HG03095 (cell line): ENCODE data around the gene TCF4.

Source experiments
- ATAC-seq: cut with Tn5 transposase; IDR thresholded peaks from one replicate; pipeline ENCODE4 v1.9.1; 2021; ENCODE audit warnings: moderate library complexity; ENCODE audit not compliant: unreplicated experiment

TCF4 gene

DNA sequence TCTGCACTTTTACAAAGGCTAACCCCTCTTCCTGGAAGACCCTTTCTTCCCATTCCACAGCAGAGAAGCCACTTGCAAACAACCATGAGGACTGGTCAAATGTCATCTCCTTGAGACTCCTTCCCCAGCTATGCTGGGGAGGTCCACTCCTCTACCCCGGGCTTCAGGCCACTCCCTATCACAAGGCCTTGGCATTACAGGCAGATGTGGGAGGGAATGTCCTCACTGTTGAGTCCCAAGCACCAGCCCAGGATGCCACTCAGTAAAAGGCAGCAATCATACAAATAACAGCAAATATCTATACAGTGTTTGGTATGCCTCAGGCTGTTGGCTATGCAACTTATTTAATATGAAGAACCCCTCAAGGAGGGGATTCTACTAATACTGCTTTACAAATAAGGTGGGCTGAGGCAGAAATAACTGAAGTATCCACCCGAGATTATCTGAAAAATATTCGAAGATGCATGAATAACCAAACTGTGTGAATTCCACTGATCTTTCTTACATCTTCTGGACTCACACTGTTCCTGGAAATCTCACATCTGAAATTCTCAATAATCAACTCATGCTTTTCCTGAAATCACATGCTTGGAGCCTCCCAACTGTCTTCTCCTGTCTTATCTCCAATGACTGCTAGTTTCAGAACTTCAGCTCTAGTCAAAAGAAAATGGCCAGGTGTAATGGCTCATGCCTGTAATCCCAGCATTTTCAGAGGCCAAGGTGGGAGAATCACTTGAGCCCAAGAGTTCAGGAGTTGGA, 226.3 kb downstream of the TCF4 start:
- no peak for ATAC-seq

DNA sequence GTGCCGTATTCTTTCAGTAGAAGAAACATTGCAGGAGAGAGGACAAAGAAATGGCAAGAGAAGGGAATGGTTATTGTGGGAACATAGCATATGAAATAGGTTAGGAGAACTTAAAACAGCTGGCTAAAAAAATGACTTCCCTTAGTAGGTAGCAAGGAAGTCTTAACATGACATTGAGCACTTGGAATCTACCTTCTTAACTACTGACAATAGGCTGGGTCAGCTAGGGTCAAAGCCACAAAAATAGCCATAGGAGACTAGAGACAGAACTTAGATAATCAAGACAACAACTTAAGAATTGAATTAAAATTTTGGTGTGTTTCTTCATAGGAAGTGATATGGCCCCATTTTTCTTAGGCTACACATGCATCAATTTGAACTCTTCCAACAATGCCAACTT, 227.9 kb downstream of the TCF4 start:
- no peak for ATAC-seq

DNA sequence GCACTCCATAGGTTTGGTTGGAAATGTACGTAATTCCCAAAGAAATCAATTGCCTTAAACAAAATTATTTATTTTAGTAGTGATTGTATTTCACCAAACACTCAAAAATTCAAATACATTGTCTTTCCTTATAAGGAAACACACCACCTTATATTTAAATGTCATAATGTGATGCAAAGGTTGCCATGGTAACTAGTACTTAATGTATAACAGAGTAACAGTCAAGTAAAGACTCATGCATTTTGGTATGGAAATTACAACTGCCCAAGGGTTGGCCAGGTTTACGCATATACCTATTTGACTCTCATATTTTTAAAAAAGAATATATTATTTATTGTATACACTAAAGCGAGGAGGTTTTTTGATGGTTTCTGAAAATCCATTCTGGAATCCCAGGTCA, 231.2 kb downstream of the TCF4 start:
- ATAC-seq = no peak

DNA sequence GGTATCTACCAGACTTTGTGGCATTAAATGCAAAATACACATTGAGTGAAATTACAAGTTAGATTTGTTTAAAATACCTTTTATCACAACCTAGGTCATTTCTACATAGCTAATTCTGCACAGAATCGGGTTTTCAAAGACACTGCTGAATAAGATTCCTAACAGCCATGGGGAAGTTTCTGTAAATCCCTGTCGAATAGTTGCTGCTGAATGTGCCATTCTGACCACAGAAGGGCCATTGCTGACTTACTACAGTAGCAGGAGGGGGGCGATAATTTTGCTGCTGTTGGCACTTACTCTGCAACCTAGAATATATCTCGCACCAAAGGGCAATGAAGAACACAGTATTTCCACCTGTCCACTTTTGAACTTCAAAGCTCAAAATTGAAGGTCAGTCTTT, 232.8 kb downstream of the TCF4 start:
- no peak for ATAC-seq

DNA sequence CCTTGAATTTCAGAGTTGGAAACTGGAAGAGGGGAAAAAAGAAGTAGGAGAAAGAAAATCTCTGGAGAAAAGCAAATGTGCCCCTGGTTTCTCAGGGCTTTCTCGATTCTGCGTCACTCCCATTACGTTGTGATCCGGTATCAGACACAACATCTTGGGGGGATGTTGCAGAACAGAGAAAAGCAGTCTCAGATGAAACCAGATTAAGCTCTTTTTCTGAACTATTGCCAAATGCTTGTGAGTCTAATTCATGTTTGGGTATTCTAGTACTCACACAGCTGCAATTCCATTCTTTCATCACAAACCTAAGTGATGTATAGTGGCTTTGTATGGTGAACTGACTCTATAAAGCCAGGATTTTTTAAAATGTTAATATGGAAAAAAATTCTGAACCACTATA, 233.2 kb downstream of the TCF4 start:
- no peak for ATAC-seq

DNA sequence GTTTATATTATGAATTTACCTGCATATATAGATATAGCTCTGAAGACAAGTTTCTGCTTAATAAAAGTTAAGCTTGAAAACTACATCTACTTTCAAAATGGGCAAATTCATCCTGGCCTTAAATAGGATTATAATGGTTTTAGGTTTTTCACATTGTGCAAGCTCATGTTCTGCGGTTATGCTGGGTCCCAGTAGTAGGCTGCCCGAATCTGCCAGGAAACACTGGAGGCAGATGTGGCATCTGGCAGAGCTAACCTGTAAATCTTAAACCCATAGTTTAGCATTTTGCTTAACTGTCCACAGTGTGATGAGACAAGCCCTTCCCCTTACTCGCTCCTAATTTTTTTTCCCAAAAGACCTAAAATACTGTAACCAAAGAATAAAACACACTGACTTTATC, 234.2 kb downstream of the TCF4 start:
- ATAC-seq = no peak

DNA sequence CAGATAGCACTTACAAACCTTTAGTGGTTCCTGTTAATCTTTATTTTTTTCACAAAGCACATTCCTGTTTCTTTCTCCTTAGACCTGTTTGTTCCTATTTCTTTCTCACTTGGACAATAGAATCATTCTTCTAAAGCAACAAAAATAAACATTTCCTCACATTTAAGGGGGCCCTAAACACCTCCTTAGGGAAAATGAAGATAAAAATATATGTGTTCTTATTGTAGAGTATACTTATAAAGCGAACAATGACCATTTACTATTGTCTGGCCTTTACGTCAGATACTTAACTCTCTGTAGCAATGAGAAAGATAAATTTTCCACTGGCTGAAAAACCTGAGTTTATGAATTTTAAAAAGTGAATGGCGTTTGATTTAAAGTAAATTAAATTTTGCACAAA, 234.6 kb downstream of the TCF4 start:
- no peak for ATAC-seq

DNA sequence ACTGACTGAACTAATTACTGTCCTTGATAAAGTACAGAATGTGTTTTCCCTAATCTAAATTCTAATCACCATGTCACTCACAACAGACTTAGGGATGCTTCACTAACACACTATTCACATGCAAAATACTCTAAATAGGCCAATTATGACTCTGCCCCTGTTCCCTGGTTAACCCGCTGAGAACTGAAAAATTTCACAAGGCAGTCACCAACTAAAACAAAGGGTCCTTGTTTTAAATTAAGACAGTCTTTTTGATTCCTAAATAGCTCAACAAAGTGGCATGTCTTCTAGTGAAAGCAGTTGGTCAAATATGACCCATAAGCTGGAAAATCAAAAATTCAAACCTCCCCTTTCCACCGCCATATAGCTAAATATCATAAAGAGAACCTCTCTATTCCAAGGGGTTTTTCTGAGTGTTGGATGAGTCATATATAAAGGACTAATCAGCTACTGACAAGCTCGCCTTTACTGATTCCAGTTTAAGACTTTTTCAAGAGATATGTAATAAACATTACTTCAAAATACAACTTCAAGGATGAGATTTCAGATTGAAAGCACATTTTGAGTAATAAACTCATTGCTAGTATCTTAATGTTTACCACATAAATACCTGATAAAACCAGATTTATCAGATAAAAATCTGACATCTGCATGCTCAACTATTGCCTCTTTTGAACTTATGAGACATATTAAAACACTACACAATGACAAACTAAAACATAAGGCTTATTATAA, 235.8 kb downstream of the TCF4 start:
- peak; percentile 58 for ATAC-seq

DNA sequence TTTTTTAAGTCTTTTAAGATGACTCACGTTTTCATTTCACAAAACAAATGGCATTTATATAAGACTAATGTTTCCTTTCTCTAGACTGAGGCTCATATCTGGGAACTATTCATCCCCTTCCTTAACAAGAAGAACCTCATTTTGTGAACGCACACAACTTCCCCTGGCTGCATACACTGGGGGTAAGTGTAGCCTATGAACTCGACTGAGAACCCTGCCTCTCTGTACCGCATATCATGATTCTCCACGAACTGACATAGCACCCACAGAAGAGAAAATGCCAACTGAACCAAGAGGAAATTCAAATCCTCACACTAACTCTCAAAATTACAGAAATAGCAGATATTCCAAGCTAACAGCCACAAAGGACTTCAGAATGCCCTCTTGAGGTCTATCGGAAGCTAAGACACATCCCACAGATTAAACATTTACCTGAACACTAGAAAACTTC, 236.7 kb downstream of the TCF4 start:
- no peak for ATAC-seq

DNA sequence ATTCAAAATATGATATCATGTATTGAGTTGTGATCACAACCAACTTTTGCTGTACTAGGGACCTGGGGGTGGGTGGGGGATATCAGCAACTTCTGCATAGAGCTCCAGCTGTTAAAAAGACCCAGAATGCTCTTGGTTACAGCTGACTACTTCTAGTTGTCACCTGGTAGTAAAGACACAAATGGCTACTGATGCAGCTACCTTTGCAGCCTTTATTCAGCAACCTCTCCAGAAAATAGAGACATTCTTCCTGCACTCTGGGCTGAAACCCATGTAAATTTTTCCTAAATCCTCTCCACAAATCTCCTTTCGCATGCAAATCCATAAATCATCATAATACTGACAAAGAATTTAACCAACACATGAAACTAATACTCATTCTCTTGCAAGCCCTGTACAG, 238.3 kb downstream of the TCF4 start:
- no peak for ATAC-seq

DNA sequence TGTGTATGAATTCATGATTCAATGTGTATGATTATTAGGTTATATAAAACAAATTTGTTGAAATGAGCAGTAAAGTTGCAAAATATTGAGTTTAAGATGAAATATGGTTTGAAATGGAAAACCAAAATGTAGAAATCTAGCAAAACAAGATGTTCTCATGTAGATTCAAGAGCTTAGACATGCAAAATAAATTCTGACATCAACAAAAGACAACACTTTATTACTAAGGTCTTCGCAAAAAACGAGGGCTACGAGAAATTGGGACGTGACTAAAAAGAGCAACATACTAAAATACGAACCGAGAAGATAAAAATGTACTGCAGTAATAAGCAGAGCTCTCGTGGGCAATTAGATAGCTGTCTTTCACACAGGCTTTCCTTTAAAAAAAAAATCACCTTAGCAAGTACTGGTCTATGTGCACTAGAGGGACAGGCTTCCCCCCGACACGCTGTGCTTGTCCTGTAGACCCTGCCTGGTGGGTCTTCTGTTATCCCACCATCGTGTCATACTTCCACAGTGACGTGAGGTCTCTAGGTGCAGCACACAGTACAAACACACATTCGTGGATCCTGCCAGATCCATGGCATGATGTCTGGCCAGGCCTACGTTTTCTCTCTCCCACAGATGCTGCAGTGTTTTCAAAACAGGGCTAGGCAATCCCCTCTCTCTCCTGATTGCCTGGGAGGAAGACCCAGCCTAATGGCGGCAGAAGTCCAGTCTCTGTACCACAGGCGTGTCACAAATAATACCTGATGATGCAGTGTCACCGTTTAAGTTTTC, 240.8 kb downstream of the TCF4 start:
- no peak for ATAC-seq

DNA sequence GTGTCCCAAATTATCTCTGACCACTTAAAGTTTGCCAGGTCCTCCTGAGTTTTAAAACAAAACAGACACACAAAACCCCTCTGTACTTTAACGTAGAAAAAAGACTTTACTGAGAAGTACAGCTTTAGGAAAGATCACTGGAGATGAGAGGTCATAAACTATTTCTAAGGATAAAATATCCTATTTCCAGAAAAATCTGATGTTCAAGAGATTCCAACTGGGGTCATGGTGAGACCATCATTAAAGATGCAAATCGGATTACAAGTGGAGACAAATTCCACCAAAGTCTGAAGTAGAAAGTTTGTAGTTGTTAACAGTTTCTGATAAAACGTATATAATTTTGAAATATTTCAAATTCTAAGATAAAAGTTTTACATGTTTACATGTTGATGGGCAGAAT, 241.6 kb downstream of the TCF4 start:
- no peak for ATAC-seq

DNA sequence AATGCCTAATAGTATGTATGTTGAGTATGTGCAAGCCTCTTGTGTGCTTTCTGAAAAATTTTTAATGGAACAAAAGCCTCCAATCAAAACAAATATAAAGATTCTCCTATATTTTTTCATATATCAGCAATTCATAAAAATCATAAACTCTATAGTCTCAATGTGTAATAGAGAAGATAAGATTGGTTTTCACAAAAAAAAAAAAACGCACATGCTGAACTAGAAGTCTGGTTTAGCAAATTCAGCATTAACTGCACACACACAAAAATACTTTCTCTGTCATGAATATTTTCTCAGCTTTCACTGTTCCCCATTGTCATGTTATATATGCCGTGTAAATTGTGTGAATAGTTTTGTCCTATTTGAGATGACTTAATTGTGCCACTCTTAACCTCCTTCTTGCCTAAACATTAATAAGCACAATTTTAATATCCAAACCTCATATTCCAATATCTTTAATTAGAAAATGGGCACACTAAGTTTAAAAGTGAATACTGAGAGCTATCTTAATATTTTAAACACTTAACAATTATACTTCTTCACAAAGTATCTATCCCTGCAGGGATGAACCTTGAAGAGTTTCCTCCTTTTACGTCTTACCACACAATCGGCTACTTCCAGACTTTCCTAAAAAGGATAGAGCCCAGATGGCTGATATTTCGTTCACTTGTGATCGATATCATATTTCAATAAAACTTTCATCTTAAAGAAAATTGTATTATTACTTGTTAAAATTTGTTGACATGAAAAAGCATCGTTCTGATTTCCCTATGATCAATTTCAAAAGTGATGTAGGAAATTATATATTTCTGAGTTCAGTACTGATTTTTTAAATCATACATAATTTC, 242.7 kb downstream of the TCF4 start:
- ATAC-seq = no peak

DNA sequence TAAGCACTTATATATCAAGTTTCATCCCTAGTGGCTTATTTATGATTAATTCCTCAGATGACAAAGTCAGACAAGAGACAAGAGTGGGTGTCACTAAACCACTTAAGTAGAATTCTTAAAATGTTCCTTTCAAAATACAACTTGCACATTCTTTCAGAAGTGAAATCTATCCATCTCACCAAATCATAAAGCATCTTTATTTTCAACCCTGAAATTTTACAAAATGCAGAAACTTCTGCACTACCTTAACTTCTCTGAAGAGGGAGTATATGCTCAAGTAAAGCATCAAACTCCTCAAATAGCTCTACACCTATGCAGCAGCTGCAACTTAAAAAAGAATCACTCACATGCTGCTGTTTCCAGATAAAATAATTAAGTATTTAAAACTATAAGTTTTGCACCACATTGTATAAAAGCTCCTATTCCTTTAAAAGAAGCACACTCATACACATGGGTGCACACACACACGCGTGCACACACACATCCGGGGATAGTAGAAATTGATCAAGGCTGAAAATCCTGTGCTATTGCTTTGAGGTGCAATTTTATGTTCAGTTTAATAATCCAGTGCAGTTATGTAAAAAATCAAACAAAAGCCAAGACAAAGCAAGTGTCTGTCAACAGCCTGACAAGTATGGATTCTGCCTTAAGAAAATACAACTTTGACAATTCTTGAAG, 244.5 kb downstream of the TCF4 start:
- no peak for ATAC-seq

DNA sequence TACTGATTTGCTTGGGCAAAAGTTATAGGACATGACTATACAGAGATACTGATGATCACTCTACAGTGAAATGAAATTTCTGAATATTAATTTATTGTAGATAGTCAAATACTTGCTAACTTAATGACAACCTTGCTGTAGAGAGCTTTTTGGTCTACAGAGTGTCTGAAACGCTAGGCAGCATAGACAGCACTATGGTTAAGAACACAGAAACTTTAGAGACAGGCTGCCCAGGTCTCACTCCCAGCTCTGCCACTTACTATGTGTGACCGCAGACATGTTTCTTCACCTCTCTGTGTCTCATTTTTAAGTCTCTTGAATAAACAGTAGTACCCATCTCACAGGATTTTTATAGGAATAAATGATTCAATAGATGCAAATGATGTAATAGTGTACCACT, 247.0 kb downstream of the TCF4 start:
- no peak for ATAC-seq

DNA sequence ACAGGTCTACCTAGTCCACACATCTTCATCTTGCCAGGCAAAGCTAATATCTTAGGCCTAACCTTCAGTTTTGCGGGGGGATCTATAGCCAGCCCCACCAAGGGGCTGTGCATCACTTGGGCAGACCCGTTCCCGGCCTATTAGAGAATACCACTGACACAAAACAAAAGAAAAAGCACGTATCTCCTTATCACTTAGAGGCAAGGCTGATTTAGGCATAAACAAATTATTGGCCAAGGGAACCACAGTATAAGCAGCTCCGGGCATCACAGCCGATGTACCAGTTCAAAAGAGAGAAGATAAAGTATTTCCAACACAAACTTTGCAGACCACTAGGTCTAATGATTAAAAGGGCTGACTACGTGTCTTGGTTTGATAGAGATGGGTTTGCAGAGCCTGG, 248.0 kb downstream of the TCF4 start:
- no peak for ATAC-seq

DNA sequence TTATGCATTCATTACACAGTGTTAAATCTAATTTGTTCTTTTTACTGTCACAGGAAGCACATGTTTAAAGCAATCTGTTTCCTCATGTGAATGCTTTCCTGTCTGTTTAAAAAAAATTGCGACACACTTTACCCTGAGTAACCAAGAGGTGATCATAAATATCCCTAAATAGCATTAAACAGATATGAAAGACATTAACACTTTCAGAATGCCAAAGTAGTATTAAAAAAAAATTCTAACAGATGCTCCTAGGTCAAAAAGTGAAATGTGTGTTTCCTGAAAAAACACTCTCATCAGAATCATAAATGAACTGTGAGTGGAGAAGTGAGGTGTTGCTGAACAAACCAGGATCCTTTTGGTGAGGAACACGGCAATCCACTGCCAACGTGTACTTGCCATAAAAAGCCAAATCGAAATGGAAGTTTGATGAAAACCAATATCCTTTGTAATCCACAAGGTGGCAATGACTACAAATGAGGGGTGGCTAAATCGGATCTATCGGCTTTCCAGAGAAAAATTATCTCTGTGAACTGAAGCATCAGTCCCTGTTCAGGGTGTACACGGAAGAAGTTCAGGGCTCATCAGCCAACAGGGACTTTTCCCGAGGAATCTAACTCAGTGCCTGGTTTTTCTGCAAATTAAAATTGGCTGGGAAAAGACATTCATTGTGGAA, 248.9 kb downstream of the TCF4 start:
- no peak for ATAC-seq

DNA sequence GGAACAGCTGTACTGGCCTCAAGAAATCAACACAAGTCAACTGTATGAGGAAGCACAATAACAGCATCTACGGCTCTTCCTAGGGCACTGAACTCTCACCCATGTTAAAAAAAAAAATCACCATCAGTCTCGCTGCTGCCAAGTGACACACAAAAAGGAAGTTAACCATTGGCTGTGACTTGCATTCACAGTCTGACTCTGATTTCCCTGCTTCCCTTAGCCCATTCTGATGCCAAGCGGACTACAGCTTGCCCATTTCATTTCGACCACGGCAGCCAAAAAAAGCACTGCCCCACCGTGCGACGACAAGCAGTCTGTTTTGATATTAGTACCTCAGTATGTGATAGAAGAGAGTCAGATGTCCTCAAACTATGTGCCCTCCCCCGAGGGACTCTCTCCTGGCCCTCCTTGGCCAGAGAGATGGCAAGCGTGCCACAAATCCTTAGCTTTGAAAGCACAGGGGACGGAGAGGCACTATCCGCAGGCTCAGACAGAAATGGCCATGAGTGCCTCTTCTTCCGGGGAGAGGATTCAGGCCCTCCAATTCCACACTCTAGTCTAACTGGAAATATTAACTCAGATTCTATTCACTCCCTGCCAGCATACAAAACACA, 250.0 kb downstream of the TCF4 start:
- no peak for ATAC-seq

DNA sequence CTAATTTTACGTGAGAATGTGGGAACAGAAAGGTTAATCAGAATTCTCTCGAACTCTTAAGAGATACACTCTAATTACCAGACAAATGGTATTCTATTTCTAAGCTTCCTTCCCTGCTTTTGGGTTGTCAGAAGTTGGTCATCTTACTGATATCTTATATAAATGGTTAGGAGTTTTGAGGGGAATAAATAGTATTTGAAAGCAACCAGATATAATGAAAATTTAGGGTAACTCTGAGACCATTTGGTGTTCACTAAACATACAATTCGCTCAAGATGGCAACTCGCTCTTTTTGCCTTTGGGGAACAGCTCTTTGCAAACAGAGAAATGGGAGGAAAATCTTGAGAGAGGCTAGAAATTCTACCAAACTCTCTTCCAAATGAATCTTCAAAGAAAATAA, 250.9 kb downstream of the TCF4 start:
- ATAC-seq = no peak
